Testis (tissue), 3 donors: Measurements from ENCODE around the gene FMOD. TPM values are rescaled to one million over a fixed set of nuclear protein-coding genes. Genes with fewer than 3 reads are reported as not detected.

Source experiments
- DNase-seq: peaks from one replicate; pipeline ENCODE4 v3.0.0-alpha.2; 2019
- H3K27ac ChIP-seq, 2 donors: fragments of 200-600 bp; sonication (generic); one replicate each; pipeline ENCODE4 v1.5.1; 2019
- H3K27me3 ChIP-seq: fragments of 200-600 bp; sonication (generic); one replicate; pipeline ENCODE4 v1.5.1; 2019
- H3K36me3 ChIP-seq: fragments of 200-600 bp; sonication (generic); one replicate; pipeline ENCODE4 v1.5.1; 2017; ENCODE audit warnings: low read depth; ENCODE audit errors: missing control alignments
- H3K4me1 ChIP-seq: fragments of 200-600 bp; sonication (generic); one replicate; pipeline ENCODE4 v1.5.1; 2019
- H3K4me3 ChIP-seq, 2 donors: fragments of 200-600 bp; sonication (generic); one replicate each; pipeline ENCODE4 v1.5.1; 2017 to 2019
- H3K9me3 ChIP-seq: fragments of 200-600 bp; sonication (generic); one replicate; pipeline ENCODE4 v1.5.1; 2017
- POLR2A ChIP-seq: fragments of 450-650 bp; IDR thresholded peaks from one replicate; pipeline ENCODE4 v1.6.1; 2017; ENCODE audit warnings: antibody characterized with exemption, mild to moderate bottlenecking, moderate library complexity
- WGBS, 2 donors: methylation state at CpG; one replicate each; pipeline ENCODE4 v1.1.5; 2018; 5-methylcytosine and 5-hydroxymethylcytosine counted together
- intact Hi-C: fragments of 100-400 bp; cut with DNase I; formaldehyde crosslinking; loops from one replicate; pipeline ENCODE4 v1.15.1; 2023; ENCODE audit warnings: low total_unique reads
- polyA plus RNA-seq: library from polyadenylated mRNA; stranded (reverse); fragments of 350-450 nt; fragmentation: Illumina TruSeq; extraction: RNeasy Lipid Tissue Mini Kit (QIAGEN cat#74804); gene quantifications from one replicate; pipeline ENCODE4 v1.2.3, GENCODE V29; 2014; ENCODE audit warnings: low read depth, low replicate concordance; ENCODE audit not compliant: insufficient read depth
- total RNA-seq, 2 donors: library from RNA; depleted of rRNA; stranded (reverse); fragments of >200 nt; gene quantifications; one replicate each; pipeline ENCODE4 v1.2.3, GENCODE V29; 2016
- TF ChIP-seq, protein P1 (sequence below), 3 experiments: fragments of 450-650 bp in 2 of 3; fragments of 200-600 bp in 1 of 3; sonication (generic) in 1 of 3; IDR thresholded peaks; one replicate each; pipeline ENCODE4 v1.5.1; 2016 to 2019; ENCODE audit warnings: antibody characterized with exemption in 3 of 3, mild to moderate bottlenecking in 2 of 3, moderate library complexity in 1 of 3

The FMOD gene
- total and polyA plus RNA-seq, 3 donors from 2014 or later: 5.2 to 26.4 (median 9.5) TPM

DNA sequence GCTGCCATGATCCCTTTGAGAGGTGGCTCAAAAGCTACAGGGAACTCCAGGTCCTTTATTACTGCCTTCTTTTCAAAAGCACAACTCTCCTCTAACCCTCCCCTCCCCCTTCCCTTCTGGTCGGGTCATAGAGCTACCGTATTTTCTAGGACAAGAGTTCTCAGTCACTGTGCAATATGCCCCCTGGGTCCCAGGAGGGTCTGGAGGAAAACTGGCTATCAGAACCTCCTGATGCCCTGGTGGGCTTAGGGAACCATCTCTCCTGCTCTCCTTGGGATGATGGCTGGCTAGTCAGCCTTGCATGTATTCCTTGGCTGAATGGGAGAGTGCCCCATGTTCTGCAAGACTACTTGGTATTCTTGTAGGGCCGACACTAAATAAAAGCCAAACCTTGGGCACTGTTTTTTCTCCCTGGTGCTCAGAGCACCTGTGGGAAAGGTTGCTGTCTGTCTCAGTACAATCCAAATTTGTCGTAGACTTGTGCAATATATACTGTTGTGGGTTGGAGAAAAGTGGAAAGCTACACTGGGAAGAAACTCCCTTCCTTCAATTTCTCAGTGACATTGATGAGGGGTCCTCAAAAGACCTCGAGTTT, 42.5 kb downstream of the FMOD start:
- no peak for DNase-seq
- TF ChIP-seq, protein P1, sequence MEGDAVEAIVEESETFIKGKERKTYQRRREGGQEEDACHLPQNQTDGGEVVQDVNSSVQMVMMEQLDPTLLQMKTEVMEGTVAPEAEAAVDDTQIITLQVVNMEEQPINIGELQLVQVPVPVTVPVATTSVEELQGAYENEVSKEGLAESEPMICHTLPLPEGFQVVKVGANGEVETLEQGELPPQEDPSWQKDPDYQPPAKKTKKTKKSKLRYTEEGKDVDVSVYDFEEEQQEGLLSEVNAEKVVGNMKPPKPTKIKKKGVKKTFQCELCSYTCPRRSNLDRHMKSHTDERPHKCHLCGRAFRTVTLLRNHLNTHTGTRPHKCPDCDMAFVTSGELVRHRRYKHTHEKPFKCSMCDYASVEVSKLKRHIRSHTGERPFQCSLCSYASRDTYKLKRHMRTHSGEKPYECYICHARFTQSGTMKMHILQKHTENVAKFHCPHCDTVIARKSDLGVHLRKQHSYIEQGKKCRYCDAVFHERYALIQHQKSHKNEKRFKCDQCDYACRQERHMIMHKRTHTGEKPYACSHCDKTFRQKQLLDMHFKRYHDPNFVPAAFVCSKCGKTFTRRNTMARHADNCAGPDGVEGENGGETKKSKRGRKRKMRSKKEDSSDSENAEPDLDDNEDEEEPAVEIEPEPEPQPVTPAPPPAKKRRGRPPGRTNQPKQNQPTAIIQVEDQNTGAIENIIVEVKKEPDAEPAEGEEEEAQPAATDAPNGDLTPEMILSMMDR (IDR thresholded peaks at IDR 0.05): no peak
- TF ChIP-seq POLR2A: no peak
- 77 to 80% methylated on average over 5 of the region's 5 CpGs for WGBS, 2 donors
- Histone ChIP-seq H3K4me1 (peaks cover 23% of the 10 kb centered on the region), H3K9me3 (no peaks in the 10 kb centered on the region), H3K36me3 (no peaks in the 10 kb centered on the region), H3K4me3 (no peak overlapping the region), H3K27me3 (no peaks in the 10 kb centered on the region), H3K27ac (peak overlapping the region in 1 of 2 donors; percentile 99)
- intact Hi-C loops: no loop called here

DNA sequence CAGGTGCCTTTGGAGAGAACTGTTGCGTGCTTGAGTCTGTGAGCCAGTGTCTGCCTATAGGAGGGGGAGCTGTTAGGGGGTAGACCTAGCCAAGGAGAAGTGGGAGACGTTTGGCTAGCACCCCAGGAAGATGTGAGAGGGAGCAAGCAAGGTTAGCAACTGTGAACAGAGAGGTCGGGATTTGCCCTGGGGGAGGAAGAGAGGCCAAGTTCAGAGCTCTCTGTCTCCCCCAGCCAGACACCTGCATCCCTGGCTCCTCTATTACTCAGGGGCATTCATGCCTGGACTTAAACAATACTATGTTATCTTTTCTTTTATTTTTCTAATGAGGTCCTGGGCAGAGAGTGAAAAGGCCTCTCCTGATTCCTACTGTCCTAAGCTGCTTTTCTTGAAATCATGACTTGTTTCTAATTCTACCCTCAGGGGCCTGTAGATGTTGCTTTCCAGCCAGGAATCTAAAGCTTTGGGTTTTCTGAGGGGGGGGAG, 43.2 kb downstream of the FMOD start:
- Histone ChIP-seq H3K4me3 (peak overlapping the region; percentile 93 to 95), H3K27ac (peak overlapping the region; percentile 97 to 99), H3K27me3 (no peaks in the 10 kb centered on the region), H3K9me3 (no peaks in the 10 kb centered on the region), H3K4me1 (peaks cover 23% of the 10 kb centered on the region), H3K36me3 (no peaks in the 10 kb centered on the region)
- 18 to 27% methylated on average over 3 of the region's 3 CpGs for WGBS, 2 donors
- DNase-seq: no peak
- intact Hi-C loops: no loop called here
- TF ChIP-seq, protein P1 (IDR thresholded peaks at IDR 0.05): no peak
- no peak for TF ChIP-seq POLR2A

DNA sequence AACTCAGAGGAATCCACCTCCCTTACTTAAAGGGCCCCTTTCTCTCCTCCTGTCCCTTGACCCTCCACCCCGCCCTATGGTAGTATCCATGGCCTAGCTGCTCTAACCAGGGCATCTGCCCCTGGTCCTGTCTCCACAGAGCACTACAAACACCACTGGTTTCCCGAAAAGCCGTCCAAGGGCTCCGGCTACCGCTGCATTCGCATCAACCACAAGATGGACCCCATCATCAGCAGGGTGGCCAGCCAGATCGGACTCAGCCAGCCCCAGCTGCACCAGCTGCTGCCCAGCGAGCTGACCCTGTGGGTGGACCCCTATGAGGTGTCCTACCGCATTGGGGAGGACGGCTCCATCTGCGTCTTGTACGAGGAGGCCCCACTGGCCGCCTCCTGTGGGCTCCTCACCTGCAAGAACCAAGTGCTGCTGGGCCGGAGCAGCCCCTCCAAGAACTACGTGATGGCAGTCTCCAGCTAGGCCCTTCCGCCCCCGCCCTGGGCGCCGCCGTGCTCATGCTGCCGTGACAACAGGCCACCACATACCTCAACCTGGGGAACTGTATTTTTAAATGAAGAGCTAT, 43.9 kb downstream of the FMOD start:
- no peak for TF ChIP-seq POLR2A
- TF ChIP-seq, protein P1 (IDR thresholded peaks at IDR 0.05): no peak
- H3K9me3 ChIP-seq: no peaks in the 10 kb centered on the region
- H3K27ac ChIP-seq: peak overlapping the region; percentile 97 to 99
- H3K36me3 ChIP-seq: no peaks in the 10 kb centered on the region
- DNase-seq: no peak
- no peaks in the 10 kb centered on the region for H3K27me3 ChIP-seq
- intact Hi-C loops: no loop called here
- 57 to 62% methylated on average over 20 to 21 of the region's 21 CpGs for WGBS, 2 donors
- H3K4me3 ChIP-seq: peak overlapping the region; percentile 93 to 95
- peaks cover 23% of the 10 kb centered on the region for H3K4me1 ChIP-seq

DNA sequence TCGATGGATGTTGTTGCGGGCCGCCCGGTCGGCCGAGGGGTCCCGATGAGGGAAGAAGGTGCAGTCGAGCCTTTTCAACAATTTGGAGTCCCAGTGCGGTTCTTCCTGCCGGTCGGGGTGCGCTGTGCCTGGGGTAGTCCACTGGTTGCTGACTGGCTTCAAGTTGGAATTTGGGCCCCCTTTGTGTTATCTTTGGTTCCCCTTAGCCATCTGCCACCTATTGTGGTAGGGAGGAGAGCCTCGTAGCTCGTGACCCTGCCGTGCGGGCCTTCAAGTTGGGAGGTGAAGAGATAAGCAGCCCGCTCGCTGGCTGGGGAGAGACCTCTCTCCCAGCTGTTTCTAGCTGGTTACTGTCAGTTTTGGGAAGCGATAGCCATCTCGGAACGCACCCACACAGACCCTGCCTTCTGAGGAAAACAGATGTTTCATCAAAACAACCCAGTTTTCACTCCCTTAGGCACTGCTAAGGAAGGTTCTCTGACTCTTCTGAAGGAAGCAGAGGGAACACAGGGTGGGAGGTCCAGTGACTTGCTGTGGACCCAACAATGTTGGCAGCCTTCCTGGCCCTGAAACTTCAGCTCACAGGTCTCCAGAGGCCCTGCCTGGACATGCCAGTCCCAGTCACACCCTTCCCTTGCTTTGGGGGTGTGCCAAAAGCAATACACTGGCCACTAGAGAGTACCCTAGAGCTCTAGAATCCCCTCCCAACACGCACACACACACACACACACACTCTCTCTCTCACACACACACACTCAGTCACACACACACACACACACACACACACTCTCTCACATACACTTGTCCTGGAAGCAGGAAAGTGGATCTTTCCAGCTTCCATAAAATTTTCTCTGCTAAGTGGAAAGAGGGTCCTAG, 44.6 kb downstream of the FMOD start:
- no peak for TF ChIP-seq POLR2A
- TF ChIP-seq, protein P1 (IDR thresholded peaks at IDR 0.05): no peak
- intact Hi-C loops: no loop called here

More for the DNA sequence above, 44.6 kb downstream of the FMOD start:
- peak overlapping the region; percentile 97 to 99 for H3K27ac ChIP-seq
- DNase-seq: peak; percentile 84
- no peaks in the 10 kb centered on the region for H3K36me3 ChIP-seq
- H3K4me3 ChIP-seq: peak overlapping the region; percentile 93 to 95
- 0 to 3% methylated on average over 20 to 22 of the region's 22 CpGs for WGBS, 2 donors
- H3K4me1 ChIP-seq: peaks cover 23% of the 10 kb centered on the region
- H3K9me3 ChIP-seq: no peaks in the 10 kb centered on the region
- H3K27me3 ChIP-seq: no peaks in the 10 kb centered on the region
